ENCODE results near the gene POLR1B.
A peak's percentile ranks its signal among the peaks of the same experiment; 100 is the strongest.
"Not testable (repeated sequence)": the region's sequence is repeated elsewhere in the genome, so short reads cannot be mapped to it uniquely, and the experiment has no call there.

POLR1B gene, protein sequence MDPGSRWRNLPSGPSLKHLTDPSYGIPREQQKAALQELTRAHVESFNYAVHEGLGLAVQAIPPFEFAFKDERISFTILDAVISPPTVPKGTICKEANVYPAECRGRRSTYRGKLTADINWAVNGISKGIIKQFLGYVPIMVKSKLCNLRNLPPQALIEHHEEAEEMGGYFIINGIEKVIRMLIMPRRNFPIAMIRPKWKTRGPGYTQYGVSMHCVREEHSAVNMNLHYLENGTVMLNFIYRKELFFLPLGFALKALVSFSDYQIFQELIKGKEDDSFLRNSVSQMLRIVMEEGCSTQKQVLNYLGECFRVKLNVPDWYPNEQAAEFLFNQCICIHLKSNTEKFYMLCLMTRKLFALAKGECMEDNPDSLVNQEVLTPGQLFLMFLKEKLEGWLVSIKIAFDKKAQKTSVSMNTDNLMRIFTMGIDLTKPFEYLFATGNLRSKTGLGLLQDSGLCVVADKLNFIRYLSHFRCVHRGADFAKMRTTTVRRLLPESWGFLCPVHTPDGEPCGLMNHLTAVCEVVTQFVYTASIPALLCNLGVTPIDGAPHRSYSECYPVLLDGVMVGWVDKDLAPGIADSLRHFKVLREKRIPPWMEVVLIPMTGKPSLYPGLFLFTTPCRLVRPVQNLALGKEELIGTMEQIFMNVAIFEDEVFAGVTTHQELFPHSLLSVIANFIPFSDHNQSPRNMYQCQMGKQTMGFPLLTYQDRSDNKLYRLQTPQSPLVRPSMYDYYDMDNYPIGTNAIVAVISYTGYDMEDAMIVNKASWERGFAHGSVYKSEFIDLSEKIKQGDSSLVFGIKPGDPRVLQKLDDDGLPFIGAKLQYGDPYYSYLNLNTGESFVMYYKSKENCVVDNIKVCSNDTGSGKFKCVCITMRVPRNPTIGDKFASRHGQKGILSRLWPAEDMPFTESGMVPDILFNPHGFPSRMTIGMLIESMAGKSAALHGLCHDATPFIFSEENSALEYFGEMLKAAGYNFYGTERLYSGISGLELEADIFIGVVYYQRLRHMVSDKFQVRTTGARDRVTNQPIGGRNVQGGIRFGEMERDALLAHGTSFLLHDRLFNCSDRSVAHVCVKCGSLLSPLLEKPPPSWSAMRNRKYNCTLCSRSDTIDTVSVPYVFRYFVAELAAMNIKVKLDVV
- total RNA-seq: 44.0 to 107 (median 58.1) reads per million in 4 experiments

GRCh38 chr2:112542123-112542983 lies at the start of gene POLR1B:
TSS of gene POLR1B (plus strand) at chr2:112542465. CDS start at chr2:112542495, 30 bp downstream.
- peak; percentile 61 for DNase-seq

GRCh38 chr2:112493048-112493447 lies 49.2 kb upstream of the POLR1B start:
- DNase-seq: no peak

DNA sequence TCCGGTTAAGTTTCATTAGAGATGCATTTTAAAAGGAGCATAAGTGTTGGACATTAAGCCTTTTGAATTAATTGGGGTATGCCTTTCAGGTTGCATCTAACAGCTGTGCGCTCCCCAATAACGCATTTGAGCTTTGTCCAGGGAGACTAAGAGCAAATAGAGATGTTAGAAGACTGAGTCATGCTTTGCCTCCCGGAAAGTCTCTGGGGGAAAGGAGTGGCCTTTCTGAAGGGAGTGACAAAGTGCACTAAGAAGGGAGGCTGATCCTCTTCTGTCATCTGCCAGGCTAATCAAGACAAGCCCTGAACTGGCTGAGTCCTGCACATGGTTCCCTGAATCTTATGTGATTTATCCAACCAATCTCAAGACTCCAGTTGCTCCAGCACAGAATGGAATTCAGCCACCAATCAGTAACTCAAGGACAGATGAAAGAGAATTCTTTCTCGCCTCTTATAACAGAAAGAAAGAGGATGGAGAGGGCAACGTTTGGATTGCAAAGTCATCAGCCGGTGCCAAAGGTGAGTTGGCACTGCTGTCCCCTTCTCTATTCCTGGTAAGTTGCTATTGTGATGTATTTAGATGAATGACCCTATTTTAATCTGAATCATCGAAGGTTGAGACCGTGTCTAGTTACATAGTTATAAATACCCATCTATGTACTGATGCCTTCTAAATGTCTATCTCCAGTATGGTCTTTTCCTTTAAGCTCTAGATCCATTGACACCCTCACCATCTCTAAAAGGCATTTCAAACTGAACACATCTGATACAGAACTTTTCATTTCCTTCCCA lies 48.2 kb upstream of the POLR1B start:
- no peak for DNase-seq

GRCh38 chr2:112494828-112495227 lies 47.4 kb upstream of the POLR1B start:
- no peak for DNase-seq

DNA sequence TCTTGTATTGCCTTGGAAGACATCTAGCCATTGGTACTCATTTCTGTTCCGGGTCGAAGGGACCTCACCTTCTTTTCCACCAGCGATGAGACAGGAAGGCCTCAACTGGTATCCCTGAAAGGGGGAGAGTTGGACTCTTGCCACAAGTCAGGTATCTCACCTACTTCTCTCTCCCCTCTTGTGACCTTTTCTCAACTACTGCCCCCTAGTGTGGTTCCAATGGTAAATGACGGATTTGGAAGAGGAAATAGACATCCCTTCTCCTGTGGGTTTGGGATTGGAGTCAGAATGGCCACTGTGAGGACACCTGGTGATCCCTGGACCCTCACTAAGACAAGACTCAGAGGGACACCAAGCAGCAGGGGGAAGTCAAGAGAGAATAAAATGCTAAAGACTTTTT lies 46.4 kb upstream of the POLR1B start:
- not testable (repeated sequence) for DNase-seq

DNA sequence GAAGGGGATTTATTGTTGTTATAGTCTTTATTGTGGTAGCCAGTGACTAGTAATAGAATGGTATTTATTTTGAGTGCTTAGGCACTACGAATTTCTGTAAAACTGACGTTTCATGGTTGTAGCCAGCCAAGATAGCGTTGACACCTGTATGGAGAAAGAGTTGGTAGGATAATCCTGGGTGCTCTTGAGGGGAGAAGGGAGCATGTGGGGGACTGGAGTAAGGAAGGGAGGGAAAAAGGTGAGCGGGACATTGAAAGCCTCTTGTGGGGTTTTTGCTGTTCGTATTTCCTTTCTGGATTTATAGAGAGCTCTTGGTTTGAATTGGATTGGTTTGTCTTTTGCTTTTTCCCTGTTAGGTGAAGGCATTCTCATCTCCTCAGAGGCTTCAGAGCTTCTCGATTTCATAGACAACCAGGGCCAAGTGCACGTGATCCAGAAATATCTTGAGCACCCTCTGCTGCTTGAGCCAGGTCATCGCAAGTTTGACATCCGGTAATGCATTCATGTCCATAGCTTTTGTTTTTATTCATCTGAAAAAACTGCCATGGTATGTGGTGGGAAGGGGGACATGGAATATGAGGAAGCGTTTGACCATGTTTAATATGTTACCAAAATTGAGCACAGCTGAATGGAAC lies 41.3 kb upstream of the POLR1B start:
- DNase-seq: not testable (repeated sequence)

DNA sequence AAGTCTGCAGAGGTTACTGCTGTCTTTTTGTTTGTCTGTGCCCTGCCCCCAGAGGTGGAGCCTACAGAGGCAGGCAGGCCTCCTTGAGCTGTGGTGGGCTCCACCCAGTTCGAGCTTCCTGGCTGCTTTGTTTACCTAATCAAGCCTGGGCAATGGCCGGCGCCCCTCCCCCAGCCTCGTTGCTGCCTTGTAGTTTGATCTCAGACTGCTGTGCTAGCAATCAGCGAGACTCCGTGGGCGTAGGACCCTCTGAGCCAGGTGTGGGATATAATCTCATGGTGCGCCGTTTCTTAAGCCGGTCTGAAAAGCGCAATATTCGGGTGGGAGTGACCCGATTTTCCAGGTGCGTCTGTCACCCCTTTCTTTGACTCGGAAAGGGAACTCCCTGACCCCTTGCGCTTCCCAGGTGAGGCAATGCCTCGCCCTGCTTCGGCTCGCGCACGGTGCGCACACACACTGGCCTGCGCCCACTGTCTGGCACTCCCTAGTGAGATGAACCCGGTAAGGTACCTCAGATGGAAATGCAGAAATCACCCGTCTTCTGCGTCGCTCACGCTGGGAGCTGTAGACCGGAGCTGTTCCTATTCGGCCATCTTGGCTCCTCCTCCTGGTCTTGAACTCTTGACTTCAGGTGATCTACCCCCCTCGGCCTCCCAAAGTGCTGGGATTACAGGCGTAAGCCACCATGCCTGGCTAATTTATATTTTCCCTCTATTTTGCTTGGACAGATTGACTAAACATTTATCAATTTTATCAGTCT lies 32.8 kb upstream of the POLR1B start:
- DNase-seq: not testable (repeated sequence)

DNA sequence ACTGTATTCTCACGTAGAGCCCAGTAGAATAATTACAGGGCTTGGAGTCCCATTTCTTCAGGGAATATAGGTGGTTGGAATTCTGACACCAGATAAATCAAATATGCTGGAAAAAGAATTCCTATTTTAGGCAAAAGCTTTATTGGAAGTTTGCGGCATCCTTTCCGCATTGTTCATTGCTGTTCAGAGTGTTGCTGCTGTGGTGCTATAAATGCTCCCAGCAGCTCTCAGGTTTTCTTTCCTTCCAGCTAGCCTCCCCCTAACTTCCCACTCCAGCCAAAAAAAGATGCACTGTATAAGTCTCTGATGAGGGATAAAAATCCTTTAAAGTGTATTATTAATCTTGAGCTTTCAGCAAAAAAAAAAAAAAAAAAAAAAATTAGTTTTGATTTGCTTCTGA lies 25.5 kb upstream of the POLR1B start:
- DNase-seq: no peak

- DNase-seq: no peak
These were observed 23.5 kb upstream of the POLR1B start for GRCh38 chr2:112518807-112519206.

GRCh38 chr2:112519506-112519905 lies 22.8 kb upstream of the POLR1B start:
- no peak for DNase-seq

- no peak for DNase-seq
These were observed 22.0 kb upstream of the POLR1B start for GRCh38 chr2:112520234-112520783.

DNA sequence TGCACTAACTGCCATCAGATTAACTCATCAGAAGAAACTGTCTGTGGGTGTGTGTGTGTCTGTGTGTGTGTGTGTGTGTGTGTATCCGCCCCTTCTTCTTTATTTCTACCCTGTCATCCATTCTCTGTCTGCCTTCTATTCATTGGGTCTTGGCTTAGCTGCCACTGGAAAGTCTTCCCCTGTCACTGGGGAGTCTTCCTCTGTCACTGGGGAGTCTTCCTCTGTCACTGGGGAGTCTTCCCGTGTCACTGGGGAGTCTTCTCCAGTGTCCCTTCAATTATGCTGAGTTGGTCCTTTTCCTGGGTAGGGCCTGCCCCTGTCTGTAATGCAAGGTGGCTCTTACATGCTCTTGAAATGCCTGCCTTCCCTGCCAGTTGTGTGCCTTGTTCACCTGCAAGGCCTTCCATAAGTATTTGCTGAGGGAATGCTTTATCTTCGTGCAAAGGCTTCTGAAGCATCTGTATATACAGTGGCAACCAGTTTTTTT lies 18.9 kb upstream of the POLR1B start:
- DNase-seq: no peak

GRCh38 chr2:112524276-112524675 lies 18.0 kb upstream of the POLR1B start:
- DNase-seq: not testable (repeated sequence)

DNA sequence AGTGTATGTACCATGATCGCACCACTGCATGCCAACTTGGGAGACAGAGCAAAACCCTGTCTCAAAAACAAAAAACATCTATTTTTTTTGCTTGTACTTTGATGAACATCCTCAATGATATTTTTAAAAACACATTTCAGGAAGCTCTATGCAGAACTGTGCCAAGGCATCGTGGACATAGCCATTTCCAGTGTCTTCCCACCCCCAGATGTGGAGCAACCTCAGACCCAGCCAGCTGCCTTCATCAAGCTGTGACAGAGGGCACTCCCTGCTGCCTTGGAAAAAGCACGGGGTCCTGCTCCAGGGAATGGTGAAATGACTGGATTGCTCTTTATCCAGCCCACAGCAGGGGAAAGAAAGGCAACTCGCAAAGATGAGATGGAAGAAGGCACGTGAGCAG lies 13.7 kb upstream of the POLR1B start:
- no peak for DNase-seq

DNA sequence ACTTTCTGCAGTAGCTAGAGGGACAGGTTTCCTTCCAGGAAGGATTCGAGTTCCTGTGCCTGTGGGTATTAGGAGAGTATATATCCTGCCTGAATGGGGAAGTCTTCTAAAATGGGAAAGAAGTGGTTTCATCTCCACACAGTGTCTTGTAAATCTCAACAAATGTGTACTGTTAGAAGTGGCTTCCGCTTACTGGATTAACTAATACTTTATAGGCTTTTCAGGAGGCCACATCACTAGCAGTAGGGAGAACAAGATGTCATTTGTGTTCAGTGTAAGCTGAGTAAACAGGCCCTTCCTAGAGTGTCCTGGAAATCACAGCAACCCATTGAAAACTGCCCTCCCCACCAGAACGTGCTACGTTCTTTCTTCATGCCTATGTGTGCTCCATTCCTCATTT lies 12.5 kb upstream of the POLR1B start:
- DNase-seq: no peak

DNA sequence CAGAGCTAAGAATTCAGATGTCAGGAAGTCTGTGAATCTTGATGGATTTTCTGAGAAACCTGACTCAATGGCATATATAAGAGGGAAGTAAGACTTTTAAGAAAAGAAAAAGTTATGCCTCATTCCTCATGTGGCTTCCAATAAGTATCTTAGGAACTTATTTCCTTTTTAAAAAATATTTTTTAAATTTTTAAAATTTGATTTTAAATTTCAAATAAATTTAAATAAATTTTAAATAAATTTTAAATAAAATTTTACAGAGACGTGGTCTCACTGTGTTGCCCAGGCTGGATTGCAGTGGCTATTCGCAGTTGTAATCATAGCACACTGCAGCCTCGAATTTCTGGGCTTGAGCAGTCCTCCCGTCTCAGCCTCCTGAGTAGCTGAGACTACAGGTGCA lies 11.5 kb upstream of the POLR1B start:
- DNase-seq: no peak

- no peak for DNase-seq
These were observed 7.4 kb upstream of the POLR1B start for GRCh38 chr2:112534826-112535225.

GRCh38 chr2:112536665-112537064 lies 5.6 kb upstream of the POLR1B start:
- not testable (repeated sequence) for DNase-seq

- DNase-seq: no peak
These were observed 3.0 kb upstream of the POLR1B start for GRCh38 chr2:112539306-112539705.

DNA sequence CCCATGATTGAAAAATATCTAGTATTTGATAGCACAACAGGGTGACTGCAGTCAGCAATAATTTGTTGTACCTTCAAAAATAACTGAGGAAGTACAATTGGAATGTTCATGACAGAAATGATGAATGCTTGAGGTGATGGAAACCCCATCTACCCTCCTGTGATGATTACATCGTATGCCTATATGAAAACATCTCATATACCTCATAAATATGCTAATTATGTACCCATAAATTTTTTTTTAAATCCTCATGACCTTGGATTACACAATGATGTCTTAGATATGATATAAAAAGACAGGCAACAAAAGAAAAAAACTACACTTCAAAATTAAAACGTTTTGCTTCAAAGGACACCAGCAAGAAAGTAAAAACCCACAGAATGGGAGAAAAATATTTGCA lies 1.4 kb upstream of the POLR1B start:
- no peak for DNase-seq

Measured in effector CD8-positive, alpha-beta T cell (primary cell).